Fibroblast of skin of abdomen (primary cell): ENCODE measurements around the gene PDCD4.
A peak's percentile ranks its signal among the peaks of the same experiment; 100 is the strongest.
"Not testable (repeated sequence)": the region's sequence is repeated elsewhere in the genome, so short reads cannot be mapped to it uniquely, and the experiment has no call there.

ENCODE experiments used
- DNase-seq: peaks from one replicate; pipeline ENCODE4 v3.0.0-alpha.2; 2013

PDCD4 gene

DNA sequence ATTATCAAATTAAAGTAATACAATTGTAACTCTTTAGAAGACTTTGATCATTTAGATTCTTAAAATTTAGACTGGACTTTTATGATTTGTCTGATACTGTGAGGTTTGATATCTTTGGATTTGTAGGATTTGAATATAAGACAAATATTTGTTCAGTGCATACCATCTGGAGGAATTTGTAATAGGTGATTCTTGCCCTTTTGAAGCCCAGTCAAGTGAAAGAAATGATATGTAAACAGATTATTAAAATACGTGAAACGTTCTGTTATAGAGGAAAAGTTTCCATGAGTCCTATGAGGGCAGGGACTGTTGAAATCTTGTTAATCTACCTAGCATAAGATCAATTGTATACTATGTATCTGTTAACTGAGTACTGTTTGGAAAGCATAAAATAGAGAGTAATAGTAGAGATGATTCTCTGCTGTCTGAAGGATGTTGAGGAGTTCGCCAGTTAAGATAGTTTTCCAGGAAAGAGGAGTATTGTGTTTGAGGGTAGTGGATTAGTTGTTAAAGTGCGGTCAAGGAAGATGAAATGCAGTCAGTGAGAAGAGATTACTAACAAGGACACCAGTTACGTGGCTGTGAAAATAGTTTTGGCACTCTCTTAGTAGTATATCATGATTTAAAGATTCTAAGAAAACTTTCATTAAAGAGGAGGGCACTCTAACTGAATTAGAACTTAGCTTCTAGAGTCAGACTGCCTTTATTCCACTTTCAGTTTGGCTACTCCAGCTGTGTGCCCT lies 14.4 kb downstream of the PDCD4 start:
- no peak for DNase-seq

DNA sequence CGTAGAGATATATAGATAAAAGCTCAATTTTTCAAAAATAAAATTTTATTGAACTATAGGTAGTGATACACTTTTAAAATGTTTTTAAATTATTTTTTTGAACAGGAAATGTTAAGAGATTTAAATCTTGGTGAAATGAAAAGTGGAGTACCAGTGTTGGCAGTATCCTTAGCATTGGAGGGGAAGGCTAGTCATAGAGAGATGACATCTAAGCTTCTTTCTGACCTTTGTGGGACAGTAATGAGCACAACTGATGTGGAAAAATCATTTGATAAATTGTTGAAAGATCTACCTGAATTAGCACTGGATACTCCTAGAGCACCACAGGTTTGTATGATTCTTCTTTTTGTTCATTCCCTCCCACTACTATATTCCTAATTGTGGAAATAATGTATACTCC lies 15.8 kb downstream of the PDCD4 start:
- DNase-seq: no peak

DNA sequence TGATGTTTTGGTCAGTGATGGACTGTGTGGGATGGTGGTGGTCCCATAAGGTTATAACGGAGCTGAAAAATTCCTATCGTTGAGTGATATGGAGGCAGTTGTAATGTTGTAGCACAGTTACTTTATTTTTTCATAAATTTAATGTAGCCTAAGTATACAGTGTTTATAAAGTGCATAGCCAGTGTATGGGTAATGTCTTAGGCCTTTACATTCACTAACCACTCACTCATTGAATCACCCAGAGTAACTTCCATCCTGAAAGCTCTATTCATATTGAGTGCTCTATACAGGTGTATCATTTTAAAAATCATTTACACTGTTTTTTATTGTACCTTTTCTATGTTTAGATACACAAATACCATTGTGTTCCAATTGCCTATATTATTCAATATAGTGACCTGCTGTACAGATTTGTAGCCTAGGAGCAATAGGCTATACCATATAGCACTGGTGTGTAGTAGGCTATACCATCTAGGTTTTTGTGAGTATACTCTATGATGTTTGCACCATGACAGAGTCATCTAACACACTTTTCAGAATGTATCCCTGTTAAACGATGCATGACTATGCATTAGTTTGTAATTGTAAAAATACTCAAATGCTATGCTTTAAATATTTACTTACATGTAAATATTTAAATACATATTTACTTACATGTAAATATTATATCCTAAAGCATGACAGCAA lies 21.0 kb downstream of the PDCD4 start:
- DNase-seq: no peak

DNA sequence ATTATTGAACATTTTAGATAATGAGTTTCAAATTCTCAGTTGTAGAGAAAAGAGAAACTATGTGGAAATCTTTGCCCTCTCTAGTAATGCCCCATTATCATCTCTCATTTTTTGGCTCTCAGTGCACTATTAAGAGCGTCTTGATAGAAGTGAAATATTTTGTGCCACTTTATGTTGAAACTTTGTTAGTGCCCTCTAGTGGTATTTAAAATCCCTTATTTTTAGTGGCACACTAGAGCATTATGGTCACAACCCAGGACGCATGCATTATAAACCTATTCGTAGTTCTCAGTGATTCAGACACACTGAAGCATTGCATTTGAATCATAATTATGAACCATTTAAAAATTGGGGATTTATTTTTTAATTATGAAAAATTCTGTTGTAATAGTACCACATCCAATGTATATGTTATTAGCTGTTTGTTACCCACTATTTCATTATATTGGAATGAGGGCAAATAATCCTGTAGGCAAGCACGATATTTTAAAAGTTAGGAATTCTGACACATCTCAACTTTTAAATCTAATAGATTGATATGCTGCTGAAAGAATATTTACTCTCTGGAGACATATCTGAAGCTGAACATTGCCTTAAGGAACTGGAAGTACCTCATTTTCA lies 21.9 kb downstream of the PDCD4 start:
- DNase-seq: peak; percentile 39

DNA sequence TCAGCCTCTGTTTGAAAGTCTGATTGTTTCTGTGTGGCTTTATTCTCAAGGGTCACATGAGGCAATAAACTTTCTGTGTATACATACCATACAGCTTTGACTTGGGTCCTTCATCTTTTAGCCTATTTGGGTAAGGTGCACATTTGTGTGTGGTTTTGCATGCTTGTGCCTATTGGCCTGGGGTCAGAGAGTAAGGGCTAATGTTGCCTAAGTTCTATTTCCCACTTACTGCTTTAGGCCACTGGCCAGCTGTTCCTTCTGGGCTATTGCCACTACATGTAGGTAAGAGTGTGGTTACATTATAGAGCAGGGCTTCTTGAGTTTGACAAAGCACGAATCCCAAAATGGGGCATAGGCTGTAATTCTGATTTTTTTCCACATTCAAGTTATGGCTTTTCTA lies 25.5 kb downstream of the PDCD4 start:
- no peak for DNase-seq

DNA sequence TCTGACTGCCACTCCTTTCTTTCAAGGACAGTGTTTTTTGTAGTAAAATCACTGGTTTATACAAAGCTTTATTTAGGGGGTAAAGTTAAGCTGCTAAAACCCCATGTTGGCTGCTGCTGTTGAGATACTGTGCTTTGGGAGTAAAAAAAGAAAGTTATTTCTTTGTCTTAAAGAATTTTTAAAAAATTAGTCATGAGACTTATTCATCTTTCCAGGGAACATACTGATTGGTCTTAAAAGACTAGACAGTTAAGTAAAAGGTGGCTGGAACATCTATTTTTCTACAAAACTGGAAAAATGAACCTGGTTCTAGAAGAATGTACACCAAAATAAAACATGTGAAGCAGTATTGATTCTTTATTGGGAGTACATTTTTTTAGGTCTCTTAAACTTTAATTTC lies 26.7 kb downstream of the PDCD4 start:
- DNase-seq: no peak

DNA sequence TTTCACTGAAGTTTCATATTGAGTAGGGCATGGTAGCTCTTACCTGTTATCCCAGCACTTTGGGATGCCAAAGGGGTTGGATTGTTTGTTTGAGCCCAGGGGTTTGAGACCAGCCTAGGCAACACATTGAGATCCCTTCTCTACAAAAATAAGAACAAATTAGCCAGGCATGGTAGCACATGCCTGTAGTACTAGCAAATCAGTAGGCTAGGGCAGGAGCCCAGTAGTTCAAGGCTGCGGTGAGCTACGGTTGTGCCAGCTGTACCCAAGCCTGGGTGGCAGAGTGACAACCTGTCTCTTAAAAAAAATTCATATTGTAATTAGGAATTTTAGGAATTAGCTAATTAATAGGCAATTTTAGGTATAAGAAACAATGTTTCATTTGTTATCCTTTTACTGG lies 29.3 kb downstream of the PDCD4 start:
- DNase-seq: no peak

DNA sequence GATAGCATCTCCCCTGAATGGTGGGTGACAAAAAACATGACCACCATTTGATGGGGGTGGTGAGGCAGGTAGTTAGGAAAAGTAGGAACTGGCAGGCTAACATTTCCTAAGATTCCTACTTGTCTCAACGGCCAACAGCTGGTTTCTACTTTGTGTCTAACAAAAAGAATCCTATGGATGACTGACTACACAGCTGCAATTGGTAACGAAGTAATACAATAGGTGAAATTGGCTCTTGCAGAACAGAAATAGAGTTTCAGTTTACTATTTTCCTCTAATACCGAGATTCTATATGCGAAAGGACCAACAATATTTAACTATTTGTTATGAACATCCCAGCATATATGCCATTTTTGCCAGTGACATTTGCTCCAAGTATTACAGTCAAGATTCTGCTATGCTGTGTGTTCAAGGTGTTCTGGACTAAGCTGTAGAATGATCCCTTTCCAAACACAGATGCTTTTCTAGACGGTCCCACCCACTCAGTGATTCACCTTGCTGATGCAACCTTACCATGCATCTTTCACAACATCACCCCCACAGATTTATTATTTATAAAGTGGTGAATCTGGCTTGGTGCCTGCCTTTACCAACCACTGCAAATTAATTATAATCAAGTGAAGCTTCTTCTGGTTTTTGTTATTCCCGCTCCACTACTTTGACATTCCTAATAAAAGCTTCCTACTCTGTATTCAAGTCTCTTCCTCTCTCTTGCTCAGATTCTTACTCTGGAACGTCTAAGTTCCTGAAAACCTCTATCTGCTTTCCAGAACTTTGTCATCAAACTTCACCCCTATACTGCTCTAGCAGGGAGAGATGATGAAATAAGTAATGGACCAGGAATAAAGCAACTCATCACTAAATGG lies 30.5 kb downstream of the PDCD4 start:
- peak; percentile 89 for DNase-seq

DNA sequence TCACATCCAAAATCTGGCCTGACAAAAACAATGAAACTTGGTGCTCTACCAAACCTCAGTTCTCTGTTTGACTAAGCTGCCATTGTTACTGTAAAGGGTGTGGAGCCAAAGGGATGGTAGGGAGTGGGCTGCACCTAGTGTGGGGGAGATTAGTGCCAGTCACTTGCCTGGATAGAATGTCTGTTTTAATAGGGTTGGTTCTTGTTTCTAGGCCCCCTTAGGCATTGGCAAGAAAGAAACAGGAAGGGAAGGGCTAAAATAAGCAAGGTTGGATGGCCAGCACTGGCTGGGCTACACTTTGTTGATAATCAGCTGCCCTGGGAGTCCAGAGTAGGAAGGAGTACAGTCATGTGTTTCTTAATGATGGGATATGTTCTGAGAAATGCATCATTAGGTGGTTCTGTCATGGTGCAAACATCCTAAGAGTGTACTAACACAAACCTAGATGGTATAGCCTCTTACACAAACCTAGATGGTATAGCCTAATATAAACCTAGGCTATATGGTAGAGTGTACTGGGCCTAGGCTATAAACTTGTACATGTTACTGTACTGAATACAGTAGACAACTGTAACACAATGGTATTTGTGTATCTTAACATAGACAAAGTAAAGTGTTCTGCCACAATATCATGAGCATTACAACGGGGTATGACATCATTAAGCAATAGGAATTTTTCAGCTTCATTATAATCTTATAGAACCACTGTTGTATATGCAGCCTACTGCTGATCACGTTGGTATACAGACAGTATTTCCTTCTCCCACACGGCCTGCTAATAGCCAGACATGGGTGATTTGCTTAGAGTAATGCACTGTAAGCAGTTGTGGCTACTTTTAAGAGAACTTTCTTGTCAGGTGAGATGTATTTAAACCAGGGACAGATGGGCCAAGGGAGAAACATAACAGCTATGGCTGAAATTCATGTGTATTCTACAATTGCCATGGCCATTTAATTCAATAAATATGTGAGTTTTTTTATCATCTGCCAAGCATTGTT lies 31.9 kb downstream of the PDCD4 start:
- no peak for DNase-seq

DNA sequence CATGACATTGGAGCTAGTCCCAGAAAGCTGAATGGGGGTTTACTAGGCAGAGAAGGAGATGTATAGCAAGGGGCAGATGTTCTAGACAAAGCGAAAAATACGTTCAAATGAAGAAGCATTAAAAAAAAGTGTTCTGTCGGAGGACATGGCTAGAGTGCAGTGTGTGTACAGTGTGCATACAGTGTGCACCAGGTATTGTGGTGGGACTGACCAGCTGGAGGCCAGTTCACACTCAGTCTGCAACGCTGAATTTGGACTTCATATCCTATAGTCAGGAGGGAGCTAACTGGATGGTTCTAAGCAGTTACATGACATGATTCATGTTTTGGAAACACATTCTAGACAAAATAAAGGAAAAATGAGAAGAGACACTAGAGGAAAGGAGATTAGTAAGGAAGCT lies 38.4 kb downstream of the PDCD4 start:
- DNase-seq: no peak

DNA sequence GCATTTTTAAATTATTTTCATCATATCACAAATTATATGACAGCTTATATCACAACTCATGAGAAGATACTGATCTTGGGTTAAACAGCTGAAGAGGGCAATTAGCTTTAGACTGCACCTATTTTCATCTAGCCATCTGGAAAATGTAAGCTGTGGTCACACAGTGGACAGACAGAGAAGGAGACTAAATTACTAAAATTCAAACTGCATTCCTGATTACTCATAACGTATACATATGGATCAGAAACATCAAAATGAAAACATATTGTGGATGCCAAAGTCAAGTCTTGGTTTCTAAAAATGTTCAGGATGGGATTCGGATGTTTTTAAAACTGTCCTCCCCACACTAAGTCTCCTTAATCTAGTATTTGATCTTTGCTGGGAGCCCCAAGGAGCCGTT lies 40.6 kb downstream of the PDCD4 start:
- peak; percentile 86 for DNase-seq

DNA sequence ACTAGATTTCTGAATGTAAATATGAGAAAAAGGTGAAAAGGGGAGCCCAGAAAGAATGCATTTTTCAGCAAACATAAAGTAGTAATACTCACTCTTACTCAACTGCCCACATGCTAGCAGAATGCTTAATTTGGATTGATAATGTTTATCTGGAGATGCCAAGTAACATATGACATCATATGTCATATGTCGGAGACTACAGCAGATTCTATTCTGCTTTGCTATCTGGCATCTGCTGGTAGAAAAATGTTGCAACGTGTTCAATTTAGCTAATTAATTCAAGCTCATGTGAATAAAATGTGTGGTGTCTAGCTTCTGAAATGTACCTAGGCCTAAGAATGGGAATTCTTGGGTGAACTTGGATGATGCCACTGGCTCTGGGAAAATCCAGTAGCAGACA lies 42.7 kb downstream of the PDCD4 start:
- peak; percentile 37 for DNase-seq

DNA sequence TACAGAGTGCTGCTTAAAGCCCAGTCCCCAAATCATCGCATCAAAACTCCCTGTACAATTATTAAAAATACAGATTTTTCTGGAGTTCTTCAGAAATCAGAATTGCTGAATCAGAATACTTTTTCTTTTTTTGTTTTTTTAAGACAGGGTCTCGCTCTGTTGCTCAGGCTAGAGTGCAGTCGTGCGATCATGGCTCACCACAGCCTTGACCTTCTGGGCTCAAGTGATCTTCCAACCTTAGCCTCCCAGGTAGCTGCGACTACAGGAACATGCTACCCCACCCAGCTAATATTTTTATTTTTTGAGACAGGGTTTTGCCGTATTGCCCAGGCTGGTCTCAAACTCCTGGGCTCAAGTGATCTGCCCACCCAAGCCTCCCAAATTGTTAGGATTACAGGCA lies 43.3 kb downstream of the PDCD4 start:
- no peak for DNase-seq

DNA sequence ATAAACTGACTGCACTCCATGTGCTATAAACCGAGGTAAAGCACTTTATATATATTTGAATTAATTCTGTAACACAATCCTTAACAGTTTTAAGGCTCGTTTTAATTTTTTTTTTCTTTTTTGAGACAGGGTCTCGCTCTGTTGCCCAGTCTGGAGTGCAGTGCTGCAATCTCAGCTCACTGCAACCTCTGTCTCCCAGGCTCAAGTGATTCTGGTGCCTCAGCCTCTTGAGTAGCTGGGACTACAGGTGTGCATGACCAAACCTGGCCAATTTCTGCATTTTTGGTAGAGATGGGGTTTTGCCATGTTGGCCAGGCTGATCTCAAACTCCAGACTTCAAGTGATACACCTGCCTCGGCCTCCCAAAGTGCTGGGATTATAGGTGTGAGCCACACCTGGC lies 43.9 kb downstream of the PDCD4 start:
- not testable (repeated sequence) for DNase-seq

DNA sequence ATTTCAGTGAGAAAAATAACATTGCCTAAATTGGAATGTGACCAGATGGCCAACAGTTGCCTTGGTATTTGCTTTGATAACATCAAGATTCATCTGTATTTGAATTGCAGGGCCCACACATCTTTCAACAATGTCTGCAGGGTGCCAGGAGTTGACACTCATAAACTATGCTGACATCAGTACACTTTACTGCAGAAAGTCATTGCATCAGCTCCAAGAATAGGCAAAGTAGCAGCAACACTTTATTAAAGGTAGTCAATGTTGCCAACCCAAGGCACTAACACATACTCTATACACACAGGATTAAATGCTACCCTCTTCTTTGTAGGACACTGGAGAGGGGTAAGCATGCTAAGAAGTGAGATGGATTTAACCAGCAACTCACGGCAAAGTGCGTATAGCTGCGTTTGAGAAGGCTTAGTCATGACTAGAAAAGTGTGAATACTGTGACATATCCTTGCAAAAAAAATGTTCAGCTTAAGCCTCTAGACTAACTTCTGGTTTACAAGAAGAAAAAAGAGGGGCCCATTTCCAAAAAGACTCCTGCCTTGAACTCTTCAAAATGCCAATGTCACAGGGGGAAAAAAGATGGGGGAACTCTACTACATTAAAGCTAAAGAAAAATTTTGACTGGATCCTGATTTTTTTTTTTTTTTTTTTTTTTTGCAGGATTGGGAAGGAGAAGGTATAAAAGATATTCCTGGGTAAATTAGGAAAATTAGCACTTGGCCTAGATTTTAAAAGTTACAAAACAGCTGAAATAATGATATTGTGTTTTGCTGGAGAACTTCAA lies 45.0 kb downstream of the PDCD4 start:
- peak; percentile 90 for DNase-seq

DNA sequence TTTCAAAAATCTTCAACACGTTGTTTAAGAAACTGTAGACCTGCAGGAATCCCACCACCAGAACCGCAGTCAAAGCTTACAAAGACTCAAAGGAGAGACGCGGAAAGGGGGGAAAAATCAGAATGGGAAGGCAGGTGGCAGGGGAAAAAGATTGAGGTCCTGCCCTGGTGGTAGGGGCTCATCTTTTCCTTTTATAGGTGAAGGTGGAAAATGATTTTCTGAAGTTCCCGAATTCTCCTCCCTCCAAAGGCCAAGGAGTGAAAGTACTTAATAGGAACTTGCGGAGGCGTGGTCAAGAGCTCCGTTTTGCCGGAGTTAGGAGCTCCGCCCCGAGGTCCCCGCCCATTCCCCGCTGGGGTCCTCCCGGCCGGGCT lies 46.5 kb downstream of the PDCD4 start:
- DNase-seq: peak; percentile 96

DNA sequence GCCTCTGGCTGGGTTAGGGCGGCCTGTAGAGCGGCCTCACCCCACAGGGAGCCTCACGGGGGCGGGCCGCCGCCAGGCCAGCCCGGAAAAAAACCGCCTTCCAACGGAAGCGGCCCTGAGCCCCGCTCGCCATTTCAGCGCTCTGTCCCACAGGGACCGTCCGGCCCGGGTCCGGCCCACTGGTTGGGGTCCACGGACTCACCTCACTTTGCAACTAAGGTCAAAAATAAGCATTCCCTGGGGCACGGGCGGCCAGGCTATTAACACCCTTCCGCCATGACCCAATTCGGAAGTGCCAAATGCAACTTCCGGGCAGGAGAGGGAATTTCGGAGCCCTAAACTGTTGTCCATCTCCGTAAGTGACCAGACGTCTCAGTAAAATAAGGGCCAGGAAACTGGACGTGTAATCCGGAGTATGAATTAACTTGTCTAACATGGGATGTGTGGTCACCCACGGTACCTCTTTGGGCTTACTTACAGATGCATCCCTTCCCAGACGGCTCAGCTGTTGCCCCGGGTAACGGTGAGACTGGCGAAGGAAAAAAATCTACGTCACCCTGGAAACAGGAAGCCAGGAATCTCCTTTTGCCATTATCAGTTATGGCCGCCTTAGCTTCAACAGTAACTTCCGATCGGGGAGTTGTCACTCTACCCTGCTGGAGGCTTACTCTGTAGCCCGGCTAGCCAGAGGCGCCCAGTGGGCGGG lies 47.1 kb downstream of the PDCD4 start, which contains the start of gene BBIP1:
TSS of gene BBIP1 (minus strand) at position 538 of the 706 bp plus-strand sequence. CDS start 1,023 bp downstream, outside the sequence.
- DNase-seq: peak; percentile 100

DNA sequence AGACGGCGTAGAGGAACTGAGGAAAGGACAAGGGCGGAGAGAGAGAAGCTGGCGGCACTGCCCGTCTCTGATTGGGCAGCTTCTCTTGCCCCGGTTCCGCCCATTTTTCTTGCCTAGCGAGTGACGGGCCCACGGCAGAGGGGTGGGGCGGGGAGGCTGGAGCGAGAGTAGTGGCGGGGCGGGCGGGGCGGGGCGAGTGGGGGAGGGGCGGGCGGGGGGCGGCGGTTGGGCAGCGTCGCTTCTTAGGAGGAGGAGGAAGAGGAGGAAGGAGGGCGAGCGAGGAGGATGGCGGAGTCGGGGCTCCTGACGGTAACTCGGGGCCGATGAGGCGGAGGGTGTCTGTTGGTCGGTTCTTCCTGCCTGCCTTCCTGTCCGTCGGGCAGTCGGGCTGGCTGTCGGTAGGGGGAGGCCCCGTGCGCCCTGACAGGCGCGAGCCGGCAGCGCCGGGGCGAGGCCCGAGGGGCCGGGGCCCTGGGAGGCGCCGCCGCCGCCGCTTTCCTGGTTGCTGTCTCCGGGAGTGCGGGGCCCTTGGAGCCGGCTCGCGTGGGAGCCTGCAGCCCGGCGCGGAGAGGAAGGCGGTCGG lies 47.7 kb downstream of the PDCD4 start, which contains the start of gene SHOC2:
TSS of gene SHOC2 (plus strand) at position 256 of the 583 bp plus-strand sequence. CDS start 44,755 bp downstream, outside the sequence.
- no peak for DNase-seq
